ENCODE results near the gene PARP6.

Gene PARP6

DNA sequence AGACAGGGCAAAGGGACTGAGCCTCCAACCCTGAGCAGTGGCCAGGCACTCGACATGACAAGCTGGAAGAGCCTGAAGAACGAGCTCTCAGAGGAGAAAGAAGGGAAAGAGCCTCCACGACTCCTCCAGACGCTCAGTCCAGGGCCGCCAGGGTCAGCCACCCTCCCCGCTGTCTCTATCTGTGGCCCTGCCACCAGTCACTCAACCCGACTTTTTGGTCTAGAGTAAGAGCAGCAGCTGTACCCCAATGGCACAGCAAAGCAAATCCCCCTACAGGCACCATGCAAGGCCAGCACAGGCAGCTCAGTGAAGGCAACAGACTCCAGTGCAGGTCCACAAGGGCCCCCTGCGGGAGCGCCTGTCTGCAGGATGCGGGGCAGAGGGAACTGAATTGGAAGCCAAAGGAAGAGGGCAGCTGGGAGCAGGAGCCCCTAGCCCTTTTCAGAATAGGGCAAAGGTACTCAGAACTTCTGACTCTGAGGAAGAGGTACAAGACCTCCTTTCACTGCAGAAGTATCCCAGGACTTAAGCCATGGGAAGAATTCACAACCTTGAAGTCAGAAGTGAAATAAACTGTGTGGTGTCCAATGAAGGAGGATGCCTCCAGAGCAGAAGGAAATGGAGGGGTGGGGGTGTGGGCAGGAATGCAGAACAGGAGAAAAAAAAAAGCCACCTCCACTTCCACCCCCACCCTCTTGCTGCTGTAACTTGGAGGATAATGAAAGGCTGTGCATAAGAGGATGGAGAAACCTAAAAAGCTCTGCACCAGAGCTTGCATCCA, 66.3 kb downstream of the PARP6 start:
- TF ChIP-seq POLR2A (IDR thresholded peaks at IDR 0.05; ENCODE audit: extremely low read depth, insufficient read length) (no peak), MAX (IDR thresholded peaks at IDR 0.05; ENCODE audit: low read depth, low read length) (no peak), MYC (IDR thresholded peaks at IDR 0.05; ENCODE audit: low read depth, low read length) (no peak)
- TF ChIP-seq, protein P1, sequence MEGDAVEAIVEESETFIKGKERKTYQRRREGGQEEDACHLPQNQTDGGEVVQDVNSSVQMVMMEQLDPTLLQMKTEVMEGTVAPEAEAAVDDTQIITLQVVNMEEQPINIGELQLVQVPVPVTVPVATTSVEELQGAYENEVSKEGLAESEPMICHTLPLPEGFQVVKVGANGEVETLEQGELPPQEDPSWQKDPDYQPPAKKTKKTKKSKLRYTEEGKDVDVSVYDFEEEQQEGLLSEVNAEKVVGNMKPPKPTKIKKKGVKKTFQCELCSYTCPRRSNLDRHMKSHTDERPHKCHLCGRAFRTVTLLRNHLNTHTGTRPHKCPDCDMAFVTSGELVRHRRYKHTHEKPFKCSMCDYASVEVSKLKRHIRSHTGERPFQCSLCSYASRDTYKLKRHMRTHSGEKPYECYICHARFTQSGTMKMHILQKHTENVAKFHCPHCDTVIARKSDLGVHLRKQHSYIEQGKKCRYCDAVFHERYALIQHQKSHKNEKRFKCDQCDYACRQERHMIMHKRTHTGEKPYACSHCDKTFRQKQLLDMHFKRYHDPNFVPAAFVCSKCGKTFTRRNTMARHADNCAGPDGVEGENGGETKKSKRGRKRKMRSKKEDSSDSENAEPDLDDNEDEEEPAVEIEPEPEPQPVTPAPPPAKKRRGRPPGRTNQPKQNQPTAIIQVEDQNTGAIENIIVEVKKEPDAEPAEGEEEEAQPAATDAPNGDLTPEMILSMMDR (IDR thresholded peaks at IDR 0.05; ENCODE audit: low read depth, low read length): no peak

GRCh38 chr15:72205273-72205672, 67.1 kb downstream of the PARP6 start:
- no peak for DNase-seq (ENCODE audit: low read depth)
- TF ChIP-seq, protein P1 (IDR thresholded peaks at IDR 0.05; ENCODE audit: low read depth, low read length): no peak
- TF ChIP-seq MAX (IDR thresholded peaks at IDR 0.05; ENCODE audit: low read depth, low read length) (no peak), POLR2A (IDR thresholded peaks at IDR 0.05; ENCODE audit: extremely low read depth, insufficient read length) (no peak), MYC (IDR thresholded peaks at IDR 0.05; ENCODE audit: low read depth, low read length) (no peak)
- no peak overlapping the region for H3K4me3 ChIP-seq (ENCODE audit: low read depth, low read length)

More for the DNA sequence above, 66.3 kb downstream of the PARP6 start:
- DNase-seq (ENCODE audit: low read depth): no peak
- H3K4me3 ChIP-seq (ENCODE audit: low read depth, low read length): no peak overlapping the region

DNA sequence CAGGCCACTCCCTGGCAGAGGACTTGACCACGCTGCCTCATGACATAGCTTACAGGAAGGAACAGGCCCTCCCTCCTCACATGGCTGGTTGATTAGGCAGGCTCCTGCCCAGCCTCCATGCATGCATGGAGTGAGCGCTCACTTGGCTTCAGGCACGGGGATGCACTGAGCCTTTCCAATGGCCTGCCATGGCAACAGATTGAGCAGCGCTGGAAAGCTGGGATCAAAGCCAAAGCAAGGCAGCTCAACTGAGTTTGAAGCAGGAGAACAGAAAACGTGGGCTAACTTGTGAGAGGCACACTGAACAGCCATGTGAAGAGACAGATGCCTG, 68.9 kb downstream of the PARP6 start:
- H3K4me3 ChIP-seq (ENCODE audit: low read depth, low read length): no peak overlapping the region
- no peak for DNase-seq (ENCODE audit: low read depth)
- no peak for TF ChIP-seq POLR2A (IDR thresholded peaks at IDR 0.05; ENCODE audit: extremely low read depth, insufficient read length)
- TF ChIP-seq MYC (IDR thresholded peaks at IDR 0.05; ENCODE audit: low read depth, low read length): no peak
- TF ChIP-seq, protein P1 (IDR thresholded peaks at IDR 0.05; ENCODE audit: low read depth, low read length): no peak
- no peak for TF ChIP-seq MAX (IDR thresholded peaks at IDR 0.05; ENCODE audit: low read depth, low read length)

DNA sequence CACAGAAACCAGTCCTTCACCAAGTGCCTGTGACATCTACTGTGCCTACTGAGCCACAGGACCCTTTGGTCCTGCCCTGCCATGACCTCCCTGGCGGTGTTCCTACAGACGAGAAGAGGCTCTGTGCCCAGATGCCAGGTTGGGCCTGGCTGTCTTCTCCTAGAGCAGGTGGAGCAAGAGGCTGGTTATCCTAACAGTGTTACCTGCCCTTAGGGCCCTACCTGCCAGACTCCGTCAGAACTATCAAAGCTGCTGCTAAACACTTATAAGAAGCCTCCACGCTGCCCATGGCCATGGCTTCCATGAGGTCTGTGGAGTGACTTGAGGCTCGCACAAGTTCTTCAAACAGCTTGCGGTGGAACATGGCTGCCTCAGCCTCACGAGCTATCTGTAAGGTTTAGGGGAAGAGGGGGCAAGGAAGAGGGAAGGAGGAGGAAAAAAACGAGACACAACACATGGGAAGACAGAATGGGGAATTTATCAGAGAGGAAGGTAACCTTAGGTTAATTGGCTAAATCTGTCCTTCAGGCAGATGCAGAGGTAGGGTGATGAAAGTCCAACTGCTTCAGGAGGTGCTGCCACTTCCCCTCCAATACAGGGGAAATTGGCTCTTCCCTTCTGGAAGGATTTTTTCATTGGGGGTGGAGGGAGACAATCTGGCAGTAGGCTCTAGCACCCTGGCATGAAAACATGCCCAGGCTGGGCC, 69.4 kb downstream of the PARP6 start:
- TF ChIP-seq, protein P1 (IDR thresholded peaks at IDR 0.05; ENCODE audit: low read depth, low read length): no peak
- TF ChIP-seq MAX (IDR thresholded peaks at IDR 0.05; ENCODE audit: low read depth, low read length): no peak
- no peak for TF ChIP-seq POLR2A (IDR thresholded peaks at IDR 0.05; ENCODE audit: extremely low read depth, insufficient read length)
- no peak for TF ChIP-seq MYC (IDR thresholded peaks at IDR 0.05; ENCODE audit: low read depth, low read length)
- DNase-seq (ENCODE audit: low read depth): no peak
- no peak overlapping the region for H3K4me3 ChIP-seq (ENCODE audit: low read depth, low read length)

- DNase-seq (ENCODE audit: low read depth): no peak
- no peak for TF ChIP-seq MAX (IDR thresholded peaks at IDR 0.05; ENCODE audit: low read depth, low read length)
- TF ChIP-seq POLR2A (IDR thresholded peaks at IDR 0.05; ENCODE audit: extremely low read depth, insufficient read length): no peak
- no peak for TF ChIP-seq MYC (IDR thresholded peaks at IDR 0.05; ENCODE audit: low read depth, low read length)
- TF ChIP-seq, protein P1 (IDR thresholded peaks at IDR 0.05; ENCODE audit: low read depth, low read length): no peak
These were observed 70.1 kb downstream of the PARP6 start for GRCh38 chr15:72202302-72202701.

More at GRCh38 chr15:72202302-72202701, 70.1 kb downstream of the PARP6 start:
- H3K4me3 ChIP-seq (ENCODE audit: low read depth, low read length): no peak overlapping the region
